ENCODE results near the gene RPL38. TPM values are rescaled to one million over a fixed set of nuclear protein-coding genes. Genes with fewer than 3 reads are reported as not detected.

Gene RPL38
- total RNA-seq, 1 experiment from 2014 or later = 3,689 TPM

GRCh38 chr17:74211912-74212208, 8.4 kb downstream of the RPL38 start:
- peak overlapping the region; percentile 88 for H3K4me2 ChIP-seq (ENCODE audit: low read length)
- no peak for ATAC-seq
- H3K9me2 ChIP-seq (replicated peaks; ENCODE audit: low read length) = no peaks in the 10 kb centered on the region
- POLR2A ChIA-PET (ENCODE audit: unreplicated experiment) = no interaction called here
- H3K4me3 ChIP-seq (ENCODE audit: low read length) = peak overlapping the region; percentile 72
- H2AFZ ChIP-seq (ENCODE audit: low read length) = no peak overlapping the region
- no TSS peak for BruUV-seq (replicated peaks)
- TF ChIP-seq CTCF (conservative IDR thresholded peaks at IDR 0.05; ENCODE audit: low read depth, low read length) (no peak), EZH2 (IDR thresholded peaks at IDR 0.05; ENCODE audit: low read length, unreplicated experiment) (no peak), EZH2phosphoT487 (IDR thresholded peaks at IDR 0.05; ENCODE audit: borderline replicate concordance, low read length) (no peak)
- CTCF ChIA-PET = interaction anchor here (1.0 kb wide), 1 partner anchor 84 kb away, joined by 3 read pairs; no protein-coding TSS in a partner anchor
- H3K36me3 ChIP-seq (ENCODE audit: low read depth, low read length) = peaks cover 38% of the 10 kb centered on the region
- peak overlapping the region; percentile 57 for H3K9ac ChIP-seq (ENCODE audit: low read length)
- peaks cover 20% of the 10 kb centered on the region for H3F3A ChIP-seq (ENCODE audit: low read length, unreplicated experiment)
- peaks cover 22% of the 10 kb centered on the region for H3K79me2 ChIP-seq (ENCODE audit: low read length)
- DNase-seq = no peak
- no peak overlapping the region for H3K27ac ChIP-seq (ENCODE audit: low read length)
- H3K9me3 ChIP-seq (ENCODE audit: low read length) = no peaks in the 10 kb centered on the region
- no peaks in the 10 kb centered on the region for H3K27me3 ChIP-seq (ENCODE audit: low read length)
- peaks cover 37% of the 10 kb centered on the region for H4K20me1 ChIP-seq (ENCODE audit: low read length)
- intact Hi-C loops (cut with micrococcal nuclease) = loop anchor here (5.0 kb wide), 3 partner anchors 70 to 220 kb away; partner anchors contain the start of genes BTBD17 and GPRC5C
- H3K4me1 ChIP-seq (ENCODE audit: insufficient read depth, low read length) = peaks cover 44% of the 10 kb centered on the region

- ATAC-seq (peak; percentile 7), DNase-seq (peak; percentile 33)
- Histone ChIP-seq H3K27ac (ENCODE audit: low read length) (peak overlapping the region; percentile 48), H3K9me2 (replicated peaks; ENCODE audit: low read length) (no peaks in the 10 kb centered on the region), H3K36me3 (ENCODE audit: low read depth, low read length) (peaks cover 33% of the 10 kb centered on the region), H3K79me2 (ENCODE audit: low read length) (peaks cover 17% of the 10 kb centered on the region), H3K27me3 (ENCODE audit: low read length) (no peaks in the 10 kb centered on the region), H3K4me3 (ENCODE audit: low read length) (peak overlapping the region; percentile 72), H3K4me2 (ENCODE audit: low read length) (peak overlapping the region; percentile 88), H3F3A (ENCODE audit: low read length, unreplicated experiment) (peaks cover 20% of the 10 kb centered on the region), H3K4me1 (ENCODE audit: insufficient read depth, low read length) (peaks cover 40% of the 10 kb centered on the region), H3K9me3 (ENCODE audit: low read length) (no peaks in the 10 kb centered on the region), H3K9ac (ENCODE audit: low read length) (peak overlapping the region; percentile 57), H2AFZ (ENCODE audit: low read length) (peak overlapping the region; percentile 85), H4K20me1 (ENCODE audit: low read length) (peaks cover 32% of the 10 kb centered on the region)
- TF ChIP-seq CTCF (conservative IDR thresholded peaks at IDR 0.05; ENCODE audit: low read depth, low read length) (no peak), EZH2 (IDR thresholded peaks at IDR 0.05; ENCODE audit: low read length, unreplicated experiment) (no peak), EZH2phosphoT487 (IDR thresholded peaks at IDR 0.05; ENCODE audit: borderline replicate concordance, low read length) (no peak)
- BruUV-seq (replicated peaks) = no TSS peak
- ChIA-PET CTCF (interaction anchor here (0.8 to 1.6 kb wide), 7 partner anchors 13 to 149 kb away, joined by 3 to 13 read pairs (median 7); partner anchors contain the start of gene BTBD17), POLR2A (ENCODE audit: unreplicated experiment) (interaction anchor here (0.5 kb wide), 1 partner anchor 1157 kb away, joined by 3 read pairs; no protein-coding TSS in a partner anchor)
- intact Hi-C loops (cut with micrococcal nuclease) = loop anchor here (5.0 kb wide), 3 partner anchors 70 to 220 kb away; partner anchors contain the start of genes BTBD17 and GPRC5C
These were observed 8.9 kb downstream of the RPL38 start for GRCh38 chr17:74212209-74212912.
